ENCODE results near the gene APOB. TPM values are rescaled to one million over a fixed set of nuclear protein-coding genes. Genes with fewer than 3 reads are reported as not detected.

The APOB gene
- total RNA-seq, 1 experiment from 2014 or later, result not detected

GRCh38 chr2:21005111-21005699 is 38.7 kb downstream of the APOB start:
- no peak for DNase-seq (ENCODE audit: low spot score)

GRCh38 chr2:21004181-21004572 is 39.7 kb downstream of the APOB start:
- DNase-seq (ENCODE audit: low spot score), result no peak

GRCh38 chr2:21003572-21004180 is 40.2 kb downstream of the APOB start:
- no peak for DNase-seq (ENCODE audit: low spot score)

- no peak for DNase-seq (ENCODE audit: low spot score)
Observed at GRCh38 chr2:21002814-21003192, 41.1 kb downstream of the APOB start.

- DNase-seq (ENCODE audit: low spot score), result no peak
Observed at GRCh38 chr2:21001988-21002813, 41.7 kb downstream of the APOB start.

- DNase-seq (ENCODE audit: low spot score), result no peak
Observed at GRCh38 chr2:21001225-21001946, 42.5 kb downstream of the APOB start.

- no peak for DNase-seq (ENCODE audit: low spot score)
Observed at GRCh38 chr2:20999906-21000645, 43.8 kb downstream of the APOB start.

- DNase-seq (ENCODE audit: low spot score), result no peak
Observed at GRCh38 chr2:20998972-20999905, 44.6 kb downstream of the APOB start.

- DNase-seq (ENCODE audit: low spot score), result no peak
Observed at GRCh38 chr2:20997953-20998722, 45.7 kb downstream of the APOB start.

- DNase-seq (ENCODE audit: low spot score), result no peak
Observed at GRCh38 chr2:20994130-20994529, 49.7 kb downstream of the APOB start.

GRCh38 chr2:20992201-20992711 is 51.6 kb downstream of the APOB start:
- peak; percentile 38 for DNase-seq (ENCODE audit: low spot score)

GRCh38 chr2:20990442-20991430 is 53.1 kb downstream of the APOB start:
- DNase-seq (ENCODE audit: low spot score), result no peak

- no peak for DNase-seq (ENCODE audit: low spot score)
Observed at GRCh38 chr2:20989404-20989803, 54.5 kb downstream of the APOB start.

GRCh38 chr2:20988905-20989304 is 55.0 kb downstream of the APOB start:
- DNase-seq (ENCODE audit: low spot score), result no peak

- DNase-seq (ENCODE audit: low spot score), result no peak
Observed at GRCh38 chr2:20986024-20986939, 57.6 kb downstream of the APOB start.

- no peak for DNase-seq (ENCODE audit: low spot score)
Observed at GRCh38 chr2:20985062-20985461, 58.8 kb downstream of the APOB start.

- no peak for DNase-seq (ENCODE audit: low spot score)
Observed at GRCh38 chr2:20984408-20984807, 59.5 kb downstream of the APOB start.

Data from A172 (cell line).